Thyroid gland (tissue), 4 donors: Measurements from ENCODE around the gene PTPRN2.

ENCODE experiments used
- CTCF ChIP-seq, 6 experiments: fragments of 200-600 bp in 3 of 6; fragments of 450-650 bp in 3 of 6; sonication (generic) in 3 of 6; IDR thresholded peaks; one replicate each; pipeline ENCODE4 v1.5.1; 2016 to 2019; ENCODE audit warnings: antibody characterized with exemption in 6 of 6, mild to moderate bottlenecking in 2 of 6, inconsistent platforms in 1 of 6, moderate library complexity in 1 of 6
- POLR2A ChIP-seq, 2 donors: fragments of 450-650 bp; IDR thresholded peaks; one replicate each; pipeline ENCODE4 v1.6.1; 2017; ENCODE audit warnings: antibody characterized with exemption in 2 of 2, mild to moderate bottlenecking in 2 of 2, moderate library complexity in 1 of 2

GRCh38 chr7:158040199-158040598, 547.4 kb downstream of the PTPRN2 start:
- no peak for TF ChIP-seq CTCF (IDR thresholded peaks at IDR 0.05)
- TF ChIP-seq POLR2A (IDR thresholded peaks at IDR 0.05) = no peak
